WTC11 (cell line): ENCODE results near the gene S100A5.

Source experiments
- CREM ChIP-seq: sonication (generic); formaldehyde crosslinking; IDR thresholded peaks from 2 replicates; pipeline ENCODE4 v1.8.1; 2022; ENCODE audit warnings: mild to moderate bottlenecking, missing genetic modification reagents, moderate library complexity
- CTCF ChIP-seq: fragments of 200-600 bp; IDR thresholded peaks from 2 replicates; pipeline ENCODE4 v1.8.0; 2022; ENCODE audit warnings: antibody characterized with exemption
- GRHL2 ChIP-seq: fragments of 250-450 bp; sonication (Bioruptor Pico); IDR thresholded peaks from 2 replicates; pipeline ENCODE4 v1.8.0; 2022; ENCODE audit warnings: mild to moderate bottlenecking, moderate library complexity; ENCODE audit not compliant: insufficient replicate concordance, severe bottlenecking
- TCF7 ChIP-seq: sonication (generic); formaldehyde crosslinking; IDR thresholded peaks from 2 replicates; pipeline ENCODE4 v1.8.0; 2022; ENCODE audit warnings: mild to moderate bottlenecking, low read depth, missing genetic modification reagents, moderate library complexity
- TP53 ChIP-seq: sonication (generic); formaldehyde crosslinking; IDR thresholded peaks from 2 replicates; pipeline ENCODE4 v1.8.1; 2023; ENCODE audit warnings: mild to moderate bottlenecking, missing genetic modification reagents
- TF ChIP-seq, protein P1 (sequence below): sonication (generic); formaldehyde crosslinking; IDR thresholded peaks from 2 replicates; pipeline ENCODE4 v1.8.1; 2023; ENCODE audit warnings: mild to moderate bottlenecking, missing genetic modification reagents
- TF ChIP-seq, protein P2 (sequence below): sonication (generic); formaldehyde crosslinking; IDR thresholded peaks from 2 replicates; pipeline ENCODE4 v1.8.1; 2022; ENCODE audit warnings: low read depth, missing genetic modification reagents, borderline replicate concordance

GRCh38 chr1:153513023-153513422 lies 27.7 kb downstream of the S100A5 start:
- no peak for TF ChIP-seq CTCF
- TF ChIP-seq, protein P1, sequence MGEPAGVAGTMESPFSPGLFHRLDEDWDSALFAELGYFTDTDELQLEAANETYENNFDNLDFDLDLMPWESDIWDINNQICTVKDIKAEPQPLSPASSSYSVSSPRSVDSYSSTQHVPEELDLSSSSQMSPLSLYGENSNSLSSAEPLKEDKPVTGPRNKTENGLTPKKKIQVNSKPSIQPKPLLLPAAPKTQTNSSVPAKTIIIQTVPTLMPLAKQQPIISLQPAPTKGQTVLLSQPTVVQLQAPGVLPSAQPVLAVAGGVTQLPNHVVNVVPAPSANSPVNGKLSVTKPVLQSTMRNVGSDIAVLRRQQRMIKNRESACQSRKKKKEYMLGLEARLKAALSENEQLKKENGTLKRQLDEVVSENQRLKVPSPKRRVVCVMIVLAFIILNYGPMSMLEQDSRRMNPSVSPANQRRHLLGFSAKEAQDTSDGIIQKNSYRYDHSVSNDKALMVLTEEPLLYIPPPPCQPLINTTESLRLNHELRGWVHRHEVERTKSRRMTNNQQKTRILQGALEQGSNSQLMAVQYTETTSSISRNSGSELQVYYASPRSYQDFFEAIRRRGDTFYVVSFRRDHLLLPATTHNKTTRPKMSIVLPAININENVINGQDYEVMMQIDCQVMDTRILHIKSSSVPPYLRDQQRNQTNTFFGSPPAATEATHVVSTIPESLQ (CRISPR knock-in tag) = no peak
- TF ChIP-seq, protein P2, sequence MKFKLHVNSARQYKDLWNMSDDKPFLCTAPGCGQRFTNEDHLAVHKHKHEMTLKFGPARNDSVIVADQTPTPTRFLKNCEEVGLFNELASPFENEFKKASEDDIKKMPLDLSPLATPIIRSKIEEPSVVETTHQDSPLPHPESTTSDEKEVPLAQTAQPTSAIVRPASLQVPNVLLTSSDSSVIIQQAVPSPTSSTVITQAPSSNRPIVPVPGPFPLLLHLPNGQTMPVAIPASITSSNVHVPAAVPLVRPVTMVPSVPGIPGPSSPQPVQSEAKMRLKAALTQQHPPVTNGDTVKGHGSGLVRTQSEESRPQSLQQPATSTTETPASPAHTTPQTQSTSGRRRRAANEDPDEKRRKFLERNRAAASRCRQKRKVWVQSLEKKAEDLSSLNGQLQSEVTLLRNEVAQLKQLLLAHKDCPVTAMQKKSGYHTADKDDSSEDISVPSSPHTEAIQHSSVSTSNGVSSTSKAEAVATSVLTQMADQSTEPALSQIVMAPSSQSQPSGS (CRISPR knock-in tag) = no peak
- TF ChIP-seq TCF7 (CRISPR knock-in tag) = no peak
- no peak for TF ChIP-seq CREM (CRISPR knock-in tag)
- TF ChIP-seq TP53 (CRISPR knock-in tag) = no peak
- no peak for TF ChIP-seq GRHL2 (CRISPR knock-in tag)
